ENCODE measurements around the gene ATG7. TPM values are rescaled to one million over a fixed set of nuclear protein-coding genes. Genes with fewer than 3 reads are reported as not detected.

Gene ATG7
- total RNA-seq, 4 donors from 2014 or later, result 54.8 to 126 (median 100) TPM

GRCh38 chr3:11392860-11393114 lies 120.6 kb downstream of the ATG7 start:
- intact Hi-C loops (cut with DNase I; ENCODE audit: low total_unique reads), result no loop called here
- TF ChIP-seq CTCF (IDR thresholded peaks at IDR 0.05) (no peak), POLR2A (IDR thresholded peaks at IDR 0.05) (no peak)
- no peaks in the 10 kb centered on the region for H3K4me1 ChIP-seq
- no peak for DNase-seq
- no peaks in the 10 kb centered on the region for H3K9me3 ChIP-seq
- no peaks in the 10 kb centered on the region for H3K27me3 ChIP-seq
- H3K27ac ChIP-seq, result peak overlapping the region in 1 of 2 donors; percentile 3
- H3K4me3 ChIP-seq, result no peak overlapping the region
- no peaks in the 10 kb centered on the region for H3K36me3 ChIP-seq

GRCh38 chr3:11393401-11393800 lies 121.2 kb downstream of the ATG7 start:
- DNase-seq, result no peak
- H3K9me3 ChIP-seq, result no peaks in the 10 kb centered on the region
- H3K4me3 ChIP-seq, result no peak overlapping the region
- no peaks in the 10 kb centered on the region for H3K27me3 ChIP-seq
- no peak for TF ChIP-seq POLR2A (IDR thresholded peaks at IDR 0.05)
- no peak for TF ChIP-seq CTCF (IDR thresholded peaks at IDR 0.05)
- H3K4me1 ChIP-seq, result no peaks in the 10 kb centered on the region
- intact Hi-C loops (cut with DNase I; ENCODE audit: low total_unique reads), result no loop called here
- H3K27ac ChIP-seq, result no peak overlapping the region
- no peaks in the 10 kb centered on the region for H3K36me3 ChIP-seq

GRCh38 chr3:11394392-11394791 lies 122.2 kb downstream of the ATG7 start:
- Histone ChIP-seq H3K36me3 (no peaks in the 10 kb centered on the region), H3K4me3 (no peak overlapping the region), H3K4me1 (no peaks in the 10 kb centered on the region), H3K9me3 (no peaks in the 10 kb centered on the region), H3K27ac (no peak overlapping the region), H3K27me3 (no peaks in the 10 kb centered on the region)
- intact Hi-C loops (cut with DNase I; ENCODE audit: low total_unique reads), result no loop called here
- TF ChIP-seq CTCF (IDR thresholded peaks at IDR 0.05) (no peak), POLR2A (IDR thresholded peaks at IDR 0.05) (no peak)
- DNase-seq, result no peak

- Histone ChIP-seq H3K4me1 (no peaks in the 10 kb centered on the region), H3K27ac (peak overlapping the region in 1 of 2 donors; percentile 9), H3K27me3 (no peaks in the 10 kb centered on the region), H3K36me3 (no peaks in the 10 kb centered on the region), H3K9me3 (no peaks in the 10 kb centered on the region), H3K4me3 (no peak overlapping the region)
- DNase-seq, result no peak
- intact Hi-C loops (cut with DNase I; ENCODE audit: low total_unique reads), result no loop called here
- TF ChIP-seq CTCF (IDR thresholded peaks at IDR 0.05) (no peak), POLR2A (IDR thresholded peaks at IDR 0.05) (no peak)
Observed at GRCh38 chr3:11400213-11400612, 128.0 kb downstream of the ATG7 start.

GRCh38 chr3:11401434-11401833 lies 129.2 kb downstream of the ATG7 start:
- intact Hi-C loops (cut with DNase I; ENCODE audit: low total_unique reads), result no loop called here
- no peaks in the 10 kb centered on the region for H3K9me3 ChIP-seq
- no peaks in the 10 kb centered on the region for H3K27me3 ChIP-seq
- no peak overlapping the region for H3K4me3 ChIP-seq
- no peak for TF ChIP-seq POLR2A (IDR thresholded peaks at IDR 0.05)
- no peak for TF ChIP-seq CTCF (IDR thresholded peaks at IDR 0.05)
- DNase-seq, result no peak
- no peaks in the 10 kb centered on the region for H3K4me1 ChIP-seq
- H3K27ac ChIP-seq, result no peak overlapping the region
- H3K36me3 ChIP-seq, result no peaks in the 10 kb centered on the region

All from uterus (tissue), 4 donors.